Uterine smooth muscle cell (primary cell): ENCODE measurements around the gene GPR156. TPM values are rescaled to one million over a fixed set of nuclear protein-coding genes. Genes with fewer than 3 reads are reported as not detected.

Experiments used
- total RNA-seq: library from RNA; depleted of rRNA; stranded (reverse); fragments of >200 nt; gene quantifications from 2 replicates; pipeline ENCODE4 v1.2.3, GENCODE V29; 2014

GPR156 gene
- 0.37 and 0.55 TPM in 2 replicates for total RNA-seq

DNA sequence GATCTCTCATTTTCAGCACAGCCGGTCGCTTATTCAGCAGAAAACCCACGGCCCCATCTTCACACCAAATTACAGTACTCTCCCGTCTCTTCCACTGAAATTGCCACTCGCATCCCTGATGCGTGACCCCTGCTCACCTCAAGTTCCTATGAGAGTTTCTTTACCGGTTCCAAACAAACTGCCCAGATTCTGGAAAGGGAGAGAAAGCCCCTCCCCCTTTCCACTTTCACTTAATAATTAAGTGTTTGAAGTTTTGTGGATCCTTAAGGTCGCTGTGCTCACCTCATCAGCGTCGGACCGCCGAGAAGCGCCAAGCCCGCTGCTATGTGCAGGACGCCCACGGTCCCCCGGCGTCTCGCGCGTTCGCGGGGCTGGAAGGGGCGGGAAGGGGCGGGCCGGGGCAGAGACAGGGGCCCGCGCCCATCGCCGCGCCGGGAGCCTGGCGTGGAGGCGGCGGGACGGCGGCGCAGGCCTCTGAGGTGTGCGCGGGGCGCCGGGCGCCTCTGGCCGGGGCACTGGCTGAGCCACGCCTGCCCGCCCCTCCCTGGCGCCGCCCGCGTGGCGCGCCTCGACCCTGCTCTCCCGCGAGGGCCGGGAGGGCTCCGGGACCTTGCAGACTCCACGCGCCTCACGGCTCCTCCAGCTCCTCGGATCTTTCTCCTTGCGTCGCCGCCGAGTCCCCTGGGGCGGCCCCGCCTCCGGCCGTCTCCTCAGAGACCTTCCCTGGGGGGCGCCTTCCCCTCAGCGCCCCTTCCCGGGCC lies at the start of gene GPR156:
Gene GPR156, minus strand, starts transcription at position 476 of the 761 bp plus-strand sequence. CDS start 41,124 bp downstream, outside the sequence.

Other genes with a start within 250 kb of the GPR156 start
- gene GSK3B, start 190.8 kb downstream of the GPR156 start, total RNA-seq: 42.2 and 48.9 TPM in 2 replicates
- 29.0 and 31.9 TPM in 2 replicates for gene LRRC58, start 64.1 kb upstream of the GPR156 start, total RNA-seq
- 588 and 921 TPM in 2 replicates for gene FSTL1, start 165.8 kb upstream of the GPR156 start, total RNA-seq